Bone marrow (tissue), 2 donors: ENCODE results near the gene LLGL1.

ENCODE experiments used
- DNase-seq, 2 donors: peaks; one replicate each; lab custom pipeline; 2025; lab: John Stamatoyannopoulos, UW

The LLGL1 gene

GRCh38 chr17:18230288-18231141 is 5.1 kb downstream of the LLGL1 start:
- DNase-seq = no peak

- no peak for DNase-seq
Observed at GRCh38 chr17:18231164-18231563, 5.7 kb downstream of the LLGL1 start.

GRCh38 chr17:18233803-18234518 is 8.5 kb downstream of the LLGL1 start:
- DNase-seq = no peak

GRCh38 chr17:18234853-18235380 is 9.5 kb downstream of the LLGL1 start:
- DNase-seq = no peak

GRCh38 chr17:18235743-18236256 is 10.4 kb downstream of the LLGL1 start:
- no peak for DNase-seq

GRCh38 chr17:18236494-18236893 is 11.1 kb downstream of the LLGL1 start:
- DNase-seq = no peak

- no peak for DNase-seq
Observed at GRCh38 chr17:18237461-18237860, 12.0 kb downstream of the LLGL1 start.

GRCh38 chr17:18238299-18238698 is 12.9 kb downstream of the LLGL1 start:
- DNase-seq = no peak

- no peak for DNase-seq
Observed at GRCh38 chr17:18240449-18240848, 15.0 kb downstream of the LLGL1 start.

GRCh38 chr17:18241229-18241871 is 15.9 kb downstream of the LLGL1 start:
- no peak for DNase-seq

GRCh38 chr17:18245038-18245776 is 19.8 kb downstream of the LLGL1 start:
- DNase-seq = no peak

- DNase-seq = no peak
Observed at GRCh38 chr17:18246109-18246725, 20.8 kb downstream of the LLGL1 start.

- no peak for DNase-seq
Observed at GRCh38 chr17:18246880-18247612, 21.6 kb downstream of the LLGL1 start.

- DNase-seq = no peak
Observed at GRCh38 chr17:18247613-18248001, 22.2 kb downstream of the LLGL1 start.

- DNase-seq = peak; percentile 26 to 29
Observed at GRCh38 chr17:18248300-18248731, 22.9 kb downstream of the LLGL1 start.

GRCh38 chr17:18248811-18249210 is 23.4 kb downstream of the LLGL1 start:
- no peak for DNase-seq

- no peak for DNase-seq
Observed at GRCh38 chr17:18250259-18250658, 24.8 kb downstream of the LLGL1 start.

GRCh38 chr17:18250708-18251107 is 25.3 kb downstream of the LLGL1 start:
- no peak for DNase-seq

GRCh38 chr17:18251204-18251603 is 25.8 kb downstream of the LLGL1 start:
- DNase-seq = no peak

- no peak for DNase-seq
Observed at GRCh38 chr17:18252160-18252559, 26.7 kb downstream of the LLGL1 start.
